IPS-15b (cell line): ENCODE data around the gene TRDMT1.

Experiments
- H3K27me3 ChIP-seq: one replicate; pipeline ENCODE4 v1.6.1; 2013; ENCODE audit warnings: low read length; ENCODE audit not compliant: control insufficient read depth, insufficient read depth
- H3K36me3 ChIP-seq: one replicate; pipeline ENCODE4 v1.6.1; 2013; ENCODE audit warnings: low read length; ENCODE audit not compliant: control insufficient read depth, insufficient read depth
- H3K4me1 ChIP-seq: one replicate; pipeline ENCODE4 v1.6.1; 2013; ENCODE audit warnings: mild to moderate bottlenecking, low read length; ENCODE audit not compliant: control insufficient read depth, insufficient read depth
- H3K4me3 ChIP-seq: one replicate; pipeline ENCODE4 v1.5.1; 2013; ENCODE audit warnings: low read depth, low read length
- H3K9ac ChIP-seq: one replicate; pipeline ENCODE4 v1.6.1; 2013; ENCODE audit warnings: low read depth, mild to moderate bottlenecking, low read length
- H3K9me3 ChIP-seq: one replicate; pipeline ENCODE4 v1.6.1; 2013; ENCODE audit warnings: mild to moderate bottlenecking, low read length; ENCODE audit not compliant: control insufficient read depth, insufficient read depth

TRDMT1 gene

GRCh38 chr10:17200912-17201793 lies at the start of gene TRDMT1:
Gene TRDMT1 (minus strand): TSS chr10:17201672. CDS start chr10:17201634, 38 bp downstream.
- H3K36me3 ChIP-seq = no peaks in the 10 kb centered on the region
- peaks cover 16% of the 10 kb centered on the region for H3K4me1 ChIP-seq
- no peaks in the 10 kb centered on the region for H3K27me3 ChIP-seq
- peak within 1 kb of the TSS; percentile 67 for H3K9ac ChIP-seq
- H3K4me3 ChIP-seq = peak within 1 kb of the TSS; percentile 76
- no peaks in the 10 kb centered on the region for H3K9me3 ChIP-seq

GRCh38 chr10:17250736-17251135 lies 49.3 kb upstream of the TRDMT1 start:
- H3K4me1 ChIP-seq = no peaks in the 10 kb centered on the region
- H3K27me3 ChIP-seq = no peaks in the 10 kb centered on the region
- H3K9me3 ChIP-seq = peaks cover 6% of the 10 kb centered on the region
- no peak overlapping the region for H3K9ac ChIP-seq
- no peak overlapping the region for H3K4me3 ChIP-seq
- no peaks in the 10 kb centered on the region for H3K36me3 ChIP-seq

DNA sequence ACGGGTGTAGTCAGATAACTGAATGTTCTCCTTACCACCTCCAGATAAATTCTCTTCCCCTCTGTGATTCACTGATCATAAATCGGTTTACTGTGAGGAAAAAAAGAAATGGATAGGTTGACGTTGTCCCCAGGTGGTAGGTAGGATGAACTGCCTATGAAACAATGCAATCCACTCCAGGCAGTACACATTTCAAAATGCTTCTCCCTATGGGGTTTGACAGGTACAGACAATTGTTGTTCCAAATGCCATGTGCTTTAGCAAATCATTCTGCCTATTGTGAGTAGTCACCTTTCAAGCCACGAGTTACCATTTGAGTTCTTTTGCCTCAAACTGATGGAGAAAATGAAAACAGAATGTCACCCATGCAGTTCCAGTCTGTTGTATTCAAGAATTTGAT lies 48.3 kb upstream of the TRDMT1 start:
- H3K9ac ChIP-seq = no peak overlapping the region
- H3K27me3 ChIP-seq = no peaks in the 10 kb centered on the region
- no peaks in the 10 kb centered on the region for H3K36me3 ChIP-seq
- no peaks in the 10 kb centered on the region for H3K4me1 ChIP-seq
- H3K9me3 ChIP-seq = peaks cover 6% of the 10 kb centered on the region
- H3K4me3 ChIP-seq = no peak overlapping the region

DNA sequence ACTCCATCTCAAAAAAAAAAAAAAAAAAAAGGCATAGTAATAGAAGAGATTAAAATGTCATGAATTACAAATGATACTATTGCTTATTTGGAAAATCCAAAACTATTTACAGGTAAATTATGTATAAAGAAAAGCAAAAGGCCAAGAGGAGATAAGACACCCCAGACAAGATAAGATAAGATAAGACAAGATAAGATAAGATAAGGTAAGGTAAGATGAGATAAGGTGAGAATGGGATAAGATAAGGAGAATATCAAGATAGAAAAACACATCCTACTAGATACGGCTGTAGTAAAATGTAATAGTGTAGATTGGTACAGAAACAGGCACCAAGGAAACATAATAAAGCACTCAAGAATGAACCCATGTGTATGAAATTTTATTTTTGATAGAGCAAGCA lies 47.5 kb upstream of the TRDMT1 start:
- H3K9ac ChIP-seq = no peak overlapping the region
- peaks cover 6% of the 10 kb centered on the region for H3K9me3 ChIP-seq

DNA sequence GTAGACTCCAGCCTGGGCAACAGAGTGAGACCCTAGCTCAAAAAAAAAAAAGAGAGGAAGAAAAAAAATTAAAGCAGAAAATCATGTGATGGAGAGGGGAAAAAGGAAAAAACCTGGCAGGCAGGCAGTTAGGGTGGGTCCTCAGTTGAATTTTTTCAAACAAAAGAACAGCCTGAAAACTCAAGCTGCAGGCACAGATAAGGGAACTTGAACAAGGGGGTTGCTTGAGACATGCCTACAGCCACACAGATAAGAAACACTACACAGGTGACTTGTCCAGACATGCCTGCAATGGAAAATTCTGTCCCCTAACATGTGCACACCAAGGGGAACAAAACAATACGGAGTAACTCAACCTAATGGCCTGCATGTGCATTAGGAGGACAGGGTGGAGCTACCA lies 45.7 kb upstream of the TRDMT1 start:
- H3K4me3 ChIP-seq = no peak overlapping the region
- H3K9me3 ChIP-seq = peaks cover 6% of the 10 kb centered on the region
- H3K27me3 ChIP-seq = no peaks in the 10 kb centered on the region
- no peak overlapping the region for H3K9ac ChIP-seq
- no peaks in the 10 kb centered on the region for H3K4me1 ChIP-seq
- no peaks in the 10 kb centered on the region for H3K36me3 ChIP-seq

More for the DNA sequence above, 47.5 kb upstream of the TRDMT1 start:
- Histone ChIP-seq H3K27me3 (no peaks in the 10 kb centered on the region), H3K4me1 (no peaks in the 10 kb centered on the region), H3K4me3 (no peak overlapping the region), H3K36me3 (no peaks in the 10 kb centered on the region)

DNA sequence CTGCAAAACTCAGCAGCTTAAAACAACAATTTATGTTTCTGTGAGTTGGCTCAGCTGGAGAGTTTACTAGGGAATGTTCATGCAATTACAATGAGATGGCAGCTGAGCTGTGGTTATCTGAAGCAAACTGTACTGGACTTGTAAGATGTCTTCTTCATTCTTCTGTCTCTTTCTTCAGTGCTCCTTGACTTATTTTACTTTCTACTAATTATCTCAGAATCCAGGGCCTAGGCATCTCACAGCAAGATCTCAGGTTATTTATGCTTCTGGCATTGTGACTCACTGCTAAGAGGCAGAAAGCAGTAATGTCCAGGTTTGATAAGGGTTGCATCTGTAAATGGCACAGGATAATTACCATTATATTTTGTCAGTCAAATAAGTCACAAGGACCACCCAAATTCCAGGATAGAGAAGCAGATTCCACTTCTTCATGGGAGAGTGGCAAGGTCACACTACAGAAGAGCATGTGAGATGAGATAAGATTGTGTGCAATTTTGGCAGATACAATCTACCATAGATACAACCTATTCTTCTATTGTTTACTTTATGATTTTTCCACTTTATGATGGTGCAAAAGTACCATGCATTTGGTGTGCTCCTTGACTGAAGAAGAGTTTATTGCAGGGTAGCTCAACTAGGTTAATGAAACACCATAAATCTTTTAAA lies 43.4 kb upstream of the TRDMT1 start:
- no peaks in the 10 kb centered on the region for H3K4me1 ChIP-seq
- no peaks in the 10 kb centered on the region for H3K27me3 ChIP-seq
- H3K36me3 ChIP-seq = no peaks in the 10 kb centered on the region
- H3K9me3 ChIP-seq = peaks cover 6% of the 10 kb centered on the region
- no peak overlapping the region for H3K9ac ChIP-seq
- H3K4me3 ChIP-seq = no peak overlapping the region

DNA sequence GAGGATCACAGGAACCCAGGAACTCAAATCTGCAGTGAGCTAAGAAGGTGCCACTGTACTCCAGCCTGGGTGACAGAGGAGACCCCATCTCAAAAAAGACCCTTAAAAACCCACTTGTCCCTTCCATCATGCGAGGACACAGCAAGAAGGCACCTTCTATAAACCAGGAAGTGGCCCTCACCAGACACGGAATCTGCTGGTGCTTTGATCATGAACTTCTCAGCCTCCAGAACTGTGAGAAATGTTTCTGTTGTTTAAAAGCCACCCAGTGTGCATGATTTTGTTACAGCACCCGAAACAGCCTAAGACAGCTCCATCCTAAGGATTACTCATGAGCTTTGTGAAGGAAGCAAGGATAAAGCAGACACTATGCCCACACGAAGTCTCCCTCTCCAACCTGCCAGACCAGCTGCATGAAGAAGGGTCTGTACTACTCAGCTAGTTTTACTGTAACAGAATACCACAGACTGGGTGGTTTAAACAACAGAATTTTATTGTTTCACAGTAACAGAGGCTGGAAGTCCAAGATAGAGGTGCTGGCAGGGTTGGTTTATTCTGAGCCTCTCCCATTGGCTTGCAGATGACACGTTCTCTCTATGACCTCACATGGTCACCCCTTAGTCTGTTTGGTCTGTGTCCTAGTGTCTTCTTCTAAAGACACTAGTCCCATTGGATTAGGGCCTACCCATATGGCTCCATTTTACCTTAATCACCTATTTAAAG lies 40.3 kb upstream of the TRDMT1 start:
- H3K9me3 ChIP-seq = no peaks in the 10 kb centered on the region
- H3K27me3 ChIP-seq = no peaks in the 10 kb centered on the region
- H3K36me3 ChIP-seq = peaks cover 2% of the 10 kb centered on the region
- H3K4me3 ChIP-seq = no peak overlapping the region
- H3K9ac ChIP-seq = no peak overlapping the region
- H3K4me1 ChIP-seq = no peaks in the 10 kb centered on the region

GRCh38 chr10:17240616-17241015 lies 39.1 kb upstream of the TRDMT1 start:
- no peak overlapping the region for H3K4me3 ChIP-seq
- H3K4me1 ChIP-seq = no peaks in the 10 kb centered on the region
- H3K9ac ChIP-seq = no peak overlapping the region
- no peaks in the 10 kb centered on the region for H3K9me3 ChIP-seq
- H3K27me3 ChIP-seq = no peaks in the 10 kb centered on the region
- H3K36me3 ChIP-seq = peaks cover 6% of the 10 kb centered on the region

DNA sequence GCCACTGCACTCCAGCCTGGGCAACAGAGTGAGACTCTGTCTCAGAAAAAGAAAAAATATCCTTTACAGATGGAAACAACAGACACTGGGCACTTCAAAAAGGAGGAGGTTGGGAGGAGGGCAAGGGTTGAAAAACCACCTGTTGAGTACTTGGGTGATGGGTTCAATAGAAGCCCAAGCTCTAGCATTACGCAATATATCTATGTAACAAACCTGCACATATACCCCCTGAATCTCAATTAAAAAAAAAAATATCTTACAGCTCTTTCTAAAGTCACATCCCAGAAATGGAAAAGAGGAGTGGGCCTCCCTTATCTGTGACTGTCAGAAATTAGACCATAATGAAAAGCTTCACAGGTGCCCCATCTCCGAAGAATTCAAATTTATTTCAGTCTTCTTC lies 38.6 kb upstream of the TRDMT1 start:
- H3K4me3 ChIP-seq = no peak overlapping the region
- no peaks in the 10 kb centered on the region for H3K27me3 ChIP-seq
- no peak overlapping the region for H3K9ac ChIP-seq
- no peaks in the 10 kb centered on the region for H3K9me3 ChIP-seq
- H3K4me1 ChIP-seq = no peaks in the 10 kb centered on the region
- H3K36me3 ChIP-seq = peaks cover 6% of the 10 kb centered on the region

- no peaks in the 10 kb centered on the region for H3K27me3 ChIP-seq
- H3K4me3 ChIP-seq = no peak overlapping the region
- H3K36me3 ChIP-seq = peaks cover 7% of the 10 kb centered on the region
- no peak overlapping the region for H3K9ac ChIP-seq
- H3K4me1 ChIP-seq = no peaks in the 10 kb centered on the region
- no peaks in the 10 kb centered on the region for H3K9me3 ChIP-seq
These were observed 38.0 kb upstream of the TRDMT1 start for GRCh38 chr10:17239345-17240085.
